Erythroblast (primary cell): ENCODE data around the gene ARSD.

ENCODE experiments used
- GATA1 ChIP-seq: IDR thresholded peaks from 2 replicates; pipeline ENCODE4 v1.6.1; 2011; ENCODE audit warnings: low read depth, mild to moderate bottlenecking, control low read depth, low read length, moderate library complexity
- POLR2A ChIP-seq: IDR thresholded peaks from 2 replicates; pipeline ENCODE4 v1.6.1; 2011; ENCODE audit warnings: mild to moderate bottlenecking, low read length

DNA sequence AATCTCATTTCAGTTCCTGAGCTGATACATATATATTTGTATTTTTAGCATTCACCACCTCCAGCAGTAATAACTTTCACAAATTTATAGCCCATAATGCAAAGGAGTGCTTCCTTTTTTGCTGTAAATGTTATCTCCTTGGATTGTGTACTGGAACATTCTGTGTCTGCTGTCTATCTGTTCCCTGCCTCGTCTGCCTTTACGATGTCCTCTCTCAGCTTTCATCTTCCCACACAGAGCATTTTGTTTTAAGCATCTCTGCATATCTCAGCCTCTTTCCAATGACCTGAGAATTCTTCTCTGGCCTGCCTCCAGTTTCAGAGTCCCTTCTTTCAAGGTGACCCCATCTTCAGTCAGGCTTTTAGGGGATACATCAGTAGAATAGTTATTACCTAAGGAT, 57.3 kb downstream of the ARSD start:
- TF ChIP-seq POLR2A, result no peak
- TF ChIP-seq GATA1, result no peak
